GM21529 (cell line): ENCODE measurements around the gene UBA1.

ENCODE experiments used
- ATAC-seq: cut with Tn5 transposase; IDR thresholded peaks from one replicate; pipeline ENCODE4 v1.9.1; 2021; ENCODE audit not compliant: unreplicated experiment

Gene UBA1

DNA sequence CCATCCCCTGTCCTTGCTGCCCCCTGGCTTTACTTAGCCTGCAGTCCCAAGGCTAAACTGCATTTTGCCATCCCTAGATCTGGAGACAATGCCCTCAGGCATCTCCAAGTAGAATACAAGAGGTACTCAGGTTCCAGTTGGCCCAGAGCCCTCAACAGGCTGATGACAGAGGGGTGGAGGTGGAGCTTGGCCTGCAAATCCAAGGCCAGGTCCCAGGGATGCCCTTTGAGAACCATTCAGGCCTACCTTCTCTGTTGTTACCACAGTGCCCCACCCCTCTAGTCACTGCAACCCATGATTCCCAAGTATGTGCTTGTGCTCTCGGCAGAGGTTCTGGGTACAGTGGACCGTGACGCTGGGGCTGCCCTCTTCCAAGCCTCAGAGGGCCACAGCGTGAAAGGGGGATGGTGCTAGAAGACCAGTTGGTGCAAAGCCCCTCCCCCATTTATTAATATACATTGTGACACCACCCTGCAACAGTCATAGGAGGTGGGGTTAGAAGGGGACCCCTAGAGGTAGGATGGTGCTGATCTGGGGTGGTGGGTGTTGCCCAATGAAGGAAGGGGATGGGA, 6.4 kb upstream of the UBA1 start:
- ATAC-seq = no peak

DNA sequence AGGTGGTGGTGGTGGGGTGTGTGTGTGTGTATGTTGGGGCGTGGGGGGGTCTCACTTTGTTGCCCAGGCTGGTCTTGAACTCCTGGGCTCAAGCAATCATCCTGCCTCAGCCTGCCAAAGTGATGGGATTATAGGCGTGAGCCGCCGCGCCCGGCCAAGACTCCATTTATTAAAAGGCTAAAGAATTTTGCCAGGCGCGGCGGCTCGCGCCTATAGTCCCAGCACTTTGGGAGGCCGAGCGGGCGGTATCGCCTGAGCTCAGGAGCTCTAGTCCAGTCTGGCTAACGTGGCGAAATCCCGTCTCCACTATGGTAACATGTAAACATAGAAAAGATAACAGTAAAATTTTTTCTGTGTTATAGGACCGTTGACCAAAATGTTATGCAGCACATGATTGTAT, 3.7 kb upstream of the UBA1 start:
- no peak for ATAC-seq

DNA sequence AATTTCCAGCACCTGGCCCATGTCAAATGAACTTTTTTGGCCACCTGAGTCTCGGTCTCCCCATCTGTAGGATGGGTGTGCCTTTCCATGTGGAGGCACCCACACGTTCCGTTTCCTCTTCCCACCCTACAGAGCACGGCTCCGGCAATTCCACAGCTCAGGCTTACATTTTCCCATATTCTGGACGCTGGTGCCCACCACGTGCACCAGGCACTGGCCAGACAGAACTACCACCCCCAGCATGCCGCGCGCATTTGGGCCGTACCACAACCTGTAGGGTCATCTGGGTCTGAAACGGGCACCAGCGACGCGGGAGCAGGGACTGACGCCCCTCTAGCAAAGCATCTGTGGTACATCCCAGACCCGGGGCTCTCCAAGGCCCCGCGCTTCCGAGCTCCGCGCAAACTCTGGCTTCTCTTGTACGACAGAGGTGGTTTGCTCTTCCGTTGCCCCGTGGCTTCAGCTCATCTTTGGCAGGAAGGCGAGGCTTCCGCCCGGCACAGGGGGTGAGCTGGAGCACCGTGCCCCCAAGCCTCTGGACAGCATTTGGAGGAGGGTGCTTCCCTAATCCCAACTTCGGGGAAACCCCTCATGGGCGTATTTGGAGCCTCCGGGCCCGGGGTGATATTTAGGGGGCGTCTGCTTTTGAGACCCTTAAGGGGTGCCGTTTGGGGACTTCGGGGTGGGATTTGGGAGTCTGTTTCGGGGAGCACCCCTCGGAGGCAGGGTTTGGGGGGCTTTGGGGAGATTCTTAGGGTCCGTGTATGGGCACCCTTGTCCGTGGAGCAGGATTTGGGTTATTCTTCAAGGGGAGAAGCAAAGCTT, 3.0 kb upstream of the UBA1 start:
- peak; percentile 48 for ATAC-seq

DNA sequence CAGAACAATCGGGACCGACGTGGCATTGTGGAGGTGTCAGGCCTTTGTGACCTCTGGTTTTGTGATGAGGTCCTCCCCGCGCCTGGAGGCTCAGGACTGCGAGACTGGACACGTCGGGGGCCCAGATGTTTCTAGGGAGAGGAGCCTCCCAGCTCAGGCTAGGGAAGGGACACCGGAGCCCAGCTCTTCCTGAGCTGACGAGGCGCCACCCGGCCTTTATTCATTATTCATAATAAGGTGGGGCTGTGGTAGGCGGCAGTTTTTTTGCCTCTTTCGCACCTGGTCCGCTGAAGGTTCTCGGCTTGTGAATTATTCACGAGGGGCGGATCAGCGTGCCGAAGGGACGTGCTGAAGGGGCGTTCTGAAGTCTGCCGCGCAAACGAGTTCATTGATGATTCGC, 2.3 kb upstream of the UBA1 start:
- no peak for ATAC-seq

DNA sequence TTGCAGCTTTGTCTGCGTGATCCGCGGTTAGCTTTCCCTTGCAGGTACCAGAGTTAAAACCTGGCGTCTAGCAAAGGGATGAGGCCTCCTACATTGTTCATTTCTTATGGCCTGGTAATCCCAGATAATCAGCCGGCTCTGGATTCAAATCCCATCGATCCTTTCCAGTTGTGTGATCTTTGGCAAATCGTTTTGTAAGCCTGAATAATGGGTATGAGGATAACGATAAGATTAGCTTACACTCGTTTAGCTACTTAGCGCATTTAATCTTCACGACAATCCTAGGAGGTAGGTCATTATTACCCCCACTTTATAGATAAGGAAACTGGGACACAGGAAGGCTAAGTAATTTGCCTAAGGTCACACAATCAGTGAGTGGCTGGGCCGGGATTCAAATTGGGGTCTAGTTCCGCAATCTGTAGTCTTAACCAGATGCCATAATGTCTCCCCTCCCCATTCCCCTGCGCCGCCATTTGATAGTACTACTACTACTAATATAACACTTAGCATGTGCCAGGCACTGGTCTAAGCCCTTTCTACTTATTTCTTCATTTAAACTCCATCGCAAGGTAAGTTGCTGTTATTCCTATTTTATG, 1.7 kb upstream of the UBA1 start:
- ATAC-seq = no peak

DNA sequence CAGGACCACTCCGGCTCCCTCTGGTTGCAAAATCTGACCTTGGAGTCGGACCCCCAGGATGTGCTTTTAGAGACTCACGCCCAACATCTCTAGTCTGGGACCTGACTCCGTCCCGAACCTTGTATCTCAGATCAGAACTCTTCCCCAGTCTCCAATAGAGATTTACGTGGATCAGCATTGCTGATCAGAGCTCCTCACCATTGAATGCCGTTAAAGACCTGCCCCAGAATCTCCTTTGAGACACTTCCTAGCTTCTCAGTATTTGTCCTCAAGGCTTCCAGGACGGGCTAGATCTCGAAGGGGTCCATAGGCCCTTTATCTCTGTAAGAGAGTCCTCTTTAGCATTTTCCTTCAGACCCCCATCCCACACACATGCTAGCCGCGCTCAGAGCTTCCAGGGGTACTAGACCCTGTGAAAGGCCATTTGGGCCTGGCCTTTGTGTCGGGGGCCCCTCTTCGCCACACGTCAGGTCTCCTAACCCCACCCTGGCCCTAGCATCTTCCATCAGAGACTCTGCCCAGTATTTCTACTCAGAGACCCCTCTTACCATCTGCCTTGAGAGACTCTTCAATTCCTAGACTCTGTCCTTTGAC, 662 bp downstream of the UBA1 start:
- no peak for ATAC-seq

DNA sequence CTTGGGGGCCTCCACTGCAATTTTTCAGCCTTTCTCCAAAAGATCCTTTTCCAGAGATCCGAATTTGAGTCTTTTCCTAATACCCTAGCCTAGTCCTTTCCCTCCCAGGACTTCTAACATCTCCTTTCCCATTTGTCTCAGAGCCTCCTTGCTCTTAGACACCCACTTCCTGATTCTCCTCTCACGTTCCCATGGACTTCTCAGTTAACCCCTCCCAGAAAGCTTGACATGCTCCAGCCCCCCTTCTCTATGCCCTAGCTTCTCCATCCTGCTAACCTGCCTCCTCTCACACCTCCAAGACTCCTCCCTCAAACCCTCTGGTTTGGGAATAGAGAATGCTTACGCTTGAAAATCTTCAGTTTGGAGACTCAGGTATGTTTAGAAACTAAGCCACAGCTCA, 2.5 kb downstream of the UBA1 start:
- ATAC-seq = no peak

DNA sequence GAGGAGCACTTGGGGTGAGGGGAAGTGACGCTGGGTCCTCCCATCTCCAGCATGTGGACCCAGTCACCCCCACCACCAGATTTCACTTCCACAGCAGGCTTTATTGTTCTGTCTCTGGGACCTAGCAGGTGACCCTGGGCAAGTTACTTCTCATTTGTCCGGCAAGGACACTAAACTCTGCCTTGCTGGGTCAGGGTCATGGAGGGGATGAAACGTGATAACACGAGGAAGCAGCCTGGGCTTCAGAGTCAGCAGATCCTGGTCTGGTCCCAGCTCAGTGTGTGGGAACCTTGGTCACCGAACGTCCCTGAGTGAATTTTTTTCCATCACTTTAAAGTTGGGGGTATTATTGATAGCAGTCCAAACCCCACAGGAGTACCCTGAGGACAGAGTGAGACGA, 3.9 kb downstream of the UBA1 start:
- ATAC-seq = no peak

DNA sequence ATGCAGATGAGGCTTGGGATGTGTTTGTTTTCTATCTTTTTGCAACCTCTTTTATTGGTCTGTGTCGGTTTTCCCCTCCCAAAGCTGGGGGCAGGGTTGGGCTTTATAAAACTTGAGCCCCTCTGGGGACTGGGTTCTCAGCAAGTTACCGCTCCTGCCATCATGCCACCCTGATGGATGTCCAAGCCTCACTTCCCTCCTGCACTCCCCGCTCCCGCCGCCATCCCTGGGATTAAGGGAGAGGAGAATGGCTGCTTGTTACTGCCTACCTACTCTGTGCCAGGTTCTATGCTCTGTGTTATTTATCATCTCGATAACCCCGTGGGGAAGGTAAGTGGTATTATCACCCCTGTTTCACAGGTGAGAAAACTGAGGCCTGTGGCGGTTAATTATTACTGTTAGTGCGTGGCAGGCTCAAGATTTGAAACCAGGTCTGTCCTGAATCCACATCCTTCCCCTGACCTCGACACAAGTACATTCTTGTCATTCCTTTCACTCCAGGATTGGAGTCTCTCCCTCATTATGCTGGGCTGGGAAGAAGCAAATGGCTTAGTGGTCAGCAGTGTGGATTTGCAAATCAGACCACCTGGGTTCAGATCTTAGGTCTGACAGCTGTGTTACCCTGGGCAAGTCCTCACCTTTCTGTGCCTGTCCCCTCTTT, 4.5 kb downstream of the UBA1 start:
- no peak for ATAC-seq

DNA sequence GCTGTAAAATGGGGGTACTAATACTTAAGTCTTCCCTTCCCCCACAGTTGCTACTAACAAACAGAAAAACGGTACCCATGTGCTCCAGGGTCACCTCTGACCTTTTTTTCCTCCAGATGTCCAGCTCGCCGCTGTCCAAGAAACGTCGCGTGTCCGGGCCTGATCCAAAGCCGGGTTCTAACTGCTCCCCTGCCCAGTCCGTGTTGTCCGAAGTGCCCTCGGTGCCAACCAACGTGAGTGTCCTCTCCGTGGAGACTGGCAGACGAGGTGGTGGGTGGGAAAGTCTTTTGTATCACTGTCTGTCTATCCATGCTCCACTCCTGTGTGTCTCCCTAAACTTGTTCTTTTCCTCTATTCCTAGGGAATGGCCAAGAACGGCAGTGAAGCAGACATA, 5.1 kb downstream of the UBA1 start:
- ATAC-seq = no peak

DNA sequence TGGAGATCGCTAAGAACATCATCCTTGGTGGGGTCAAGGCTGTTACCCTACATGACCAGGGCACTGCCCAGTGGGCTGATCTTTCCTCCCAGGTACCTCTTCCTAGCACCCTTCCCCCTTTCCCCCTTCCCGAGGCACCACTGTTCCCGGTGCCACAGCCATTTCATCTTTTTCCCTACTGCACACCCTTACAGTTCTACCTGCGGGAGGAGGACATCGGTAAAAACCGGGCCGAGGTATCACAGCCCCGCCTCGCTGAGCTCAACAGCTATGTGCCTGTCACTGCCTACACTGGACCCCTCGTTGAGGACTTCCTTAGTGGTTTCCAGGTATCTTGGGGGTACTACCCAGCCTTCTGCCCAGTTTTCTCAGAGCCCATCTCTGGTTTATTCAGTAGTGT, 5.7 kb downstream of the UBA1 start:
- ATAC-seq = no peak

DNA sequence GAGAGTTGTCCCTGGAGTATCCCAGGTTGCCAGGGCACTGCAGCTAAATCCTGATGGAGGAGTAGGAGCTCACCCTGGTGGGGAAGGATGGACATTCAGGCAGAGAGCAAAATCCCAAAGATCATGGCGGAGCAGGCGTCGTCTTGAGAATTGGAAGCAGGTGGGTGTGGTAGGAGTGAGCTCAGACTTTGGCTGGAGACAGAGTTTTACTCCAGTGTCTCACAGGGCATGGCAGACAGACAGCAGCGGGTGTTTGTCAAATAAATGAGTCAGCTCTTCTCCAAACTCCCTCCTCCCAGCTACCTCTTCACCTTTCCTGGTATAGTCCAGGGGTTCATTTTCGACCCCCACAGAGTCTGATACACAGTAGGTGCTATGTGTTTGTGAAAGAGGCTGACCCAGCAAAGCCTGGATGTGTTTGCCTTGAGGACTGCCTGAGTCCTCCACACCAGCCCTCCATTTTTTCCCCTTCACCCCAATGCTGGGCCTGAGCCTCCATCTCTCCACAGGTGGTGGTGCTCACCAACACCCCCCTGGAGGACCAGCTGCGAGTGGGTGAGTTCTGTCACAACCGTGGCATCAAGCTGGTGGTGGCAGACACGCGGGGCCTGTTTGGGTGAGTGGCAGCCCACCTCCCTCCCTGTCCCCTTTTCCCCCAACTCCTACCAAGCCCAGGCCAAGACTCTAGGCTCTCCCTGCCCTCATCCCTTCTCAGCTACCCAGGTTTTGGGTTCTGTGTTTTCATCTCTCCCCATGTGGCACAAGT, 6.9 kb downstream of the UBA1 start:
- no peak for ATAC-seq

DNA sequence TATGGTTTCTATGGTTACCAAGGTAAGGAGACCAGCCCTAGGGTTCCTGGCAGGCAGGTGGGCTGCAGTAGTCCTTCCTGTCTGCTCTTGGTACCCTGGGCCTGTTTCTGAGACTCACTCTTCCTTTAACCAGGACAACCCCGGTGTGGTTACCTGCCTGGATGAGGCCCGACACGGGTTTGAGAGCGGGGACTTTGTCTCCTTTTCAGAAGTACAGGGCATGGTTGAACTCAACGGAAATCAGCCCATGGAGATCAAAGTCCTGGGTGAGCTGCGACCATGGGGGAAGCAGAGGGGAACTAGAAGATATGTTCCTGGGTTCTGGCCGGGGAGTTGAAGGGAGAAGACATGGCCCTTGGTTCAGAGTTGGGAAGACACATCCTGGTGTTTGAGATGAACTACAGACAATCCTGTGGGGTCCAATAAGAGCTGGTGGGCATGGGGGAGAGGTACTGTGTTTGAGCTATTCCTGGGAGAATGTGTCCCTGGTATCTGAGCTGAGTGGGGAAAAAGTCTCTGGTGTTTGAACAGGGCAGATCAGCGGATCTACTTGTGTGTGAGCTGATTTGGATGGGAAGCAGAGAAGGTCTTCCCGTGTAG, 7.8 kb downstream of the UBA1 start:
- no peak for ATAC-seq

DNA sequence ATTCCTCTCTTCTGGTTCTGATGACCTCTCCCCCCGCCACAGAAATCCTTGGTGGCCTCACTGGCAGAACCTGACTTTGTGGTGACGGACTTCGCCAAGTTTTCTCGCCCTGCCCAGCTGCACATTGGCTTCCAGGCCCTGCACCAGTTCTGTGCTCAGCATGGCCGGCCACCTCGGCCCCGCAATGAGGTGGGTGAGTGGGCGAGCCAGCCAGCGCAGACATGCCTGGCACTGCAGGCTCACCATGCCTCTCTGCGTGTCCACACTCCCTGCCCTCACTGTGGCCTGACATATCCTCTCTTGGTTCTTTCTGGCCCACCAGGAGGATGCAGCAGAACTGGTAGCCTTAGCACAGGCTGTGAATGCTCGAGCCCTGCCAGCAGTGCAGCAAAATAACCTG, 8.7 kb downstream of the UBA1 start:
- no peak for ATAC-seq

DNA sequence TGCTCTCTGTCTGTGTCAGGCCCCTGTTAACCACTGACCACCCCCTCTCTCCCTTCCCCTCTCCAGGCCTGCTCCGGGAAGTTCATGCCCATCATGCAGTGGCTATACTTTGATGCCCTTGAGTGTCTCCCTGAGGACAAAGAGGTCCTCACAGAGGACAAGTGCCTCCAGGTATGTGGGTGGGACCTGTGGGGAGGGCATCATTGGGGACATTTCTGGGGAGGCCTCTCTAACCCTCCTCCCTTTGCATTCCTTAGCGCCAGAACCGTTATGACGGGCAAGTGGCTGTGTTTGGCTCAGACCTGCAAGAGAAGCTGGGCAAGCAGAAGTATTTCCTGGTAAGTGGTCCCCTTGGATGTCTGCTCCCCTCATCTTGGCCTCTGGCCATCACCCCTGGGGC, 9.2 kb downstream of the UBA1 start:
- ATAC-seq = no peak

DNA sequence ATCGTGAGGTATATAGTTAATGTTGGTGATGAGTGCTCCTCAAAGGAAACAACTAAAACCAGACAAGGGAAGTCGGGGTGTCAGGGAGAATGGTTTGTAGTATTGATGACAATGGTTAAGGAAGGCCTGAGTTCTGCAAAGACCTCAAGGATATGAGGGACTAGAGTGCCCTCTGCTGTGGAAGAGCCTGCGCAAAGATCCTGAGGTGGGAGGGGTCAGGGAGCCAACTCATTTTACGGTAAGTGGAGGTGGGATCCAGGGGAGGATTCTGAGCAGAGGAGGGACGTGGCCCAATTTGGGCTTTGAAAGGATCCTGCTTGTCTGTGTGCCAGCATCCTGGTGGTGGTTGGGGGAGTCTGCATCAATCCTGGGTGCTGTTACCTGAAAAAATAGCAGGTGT, 11.3 kb downstream of the UBA1 start:
- ATAC-seq = no peak

DNA sequence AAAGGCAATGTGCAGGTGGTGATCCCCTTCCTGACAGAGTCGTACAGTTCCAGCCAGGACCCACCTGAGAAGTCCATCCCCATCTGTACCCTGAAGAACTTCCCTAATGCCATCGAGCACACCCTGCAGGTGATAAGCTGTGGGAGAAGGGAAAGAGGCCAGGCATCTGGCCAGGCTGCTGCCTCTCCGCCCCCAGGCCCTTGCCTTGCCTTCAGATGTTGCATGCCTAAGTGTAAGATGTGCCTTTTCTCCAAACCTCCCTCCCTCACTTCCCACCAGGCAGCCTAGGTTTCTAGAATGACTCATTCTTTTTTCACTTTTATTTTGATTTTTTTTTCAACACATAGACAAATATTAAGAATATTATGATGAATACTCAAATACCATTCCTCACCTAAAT, 12.7 kb downstream of the UBA1 start:
- ATAC-seq = no peak

DNA sequence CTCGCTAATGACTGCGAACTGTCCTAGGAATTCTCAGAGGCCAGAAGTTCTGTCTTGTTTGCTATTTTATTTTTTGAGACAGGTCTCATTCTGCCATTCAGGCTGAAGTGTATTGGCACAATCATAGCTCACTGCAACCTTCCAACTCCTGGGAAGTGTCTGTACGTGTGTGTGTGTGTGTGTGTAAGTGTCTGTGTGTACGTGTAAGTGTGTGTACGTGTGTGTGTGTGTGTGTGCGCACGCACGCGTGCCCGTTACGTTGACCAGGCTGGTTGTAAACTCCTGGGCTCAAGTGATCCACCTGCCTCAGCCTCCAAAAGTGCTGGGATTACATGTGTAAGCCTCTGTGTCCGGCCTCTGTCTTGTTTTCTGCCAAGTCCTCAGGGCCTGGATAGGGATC, 14.5 kb downstream of the UBA1 start:
- no peak for ATAC-seq

DNA sequence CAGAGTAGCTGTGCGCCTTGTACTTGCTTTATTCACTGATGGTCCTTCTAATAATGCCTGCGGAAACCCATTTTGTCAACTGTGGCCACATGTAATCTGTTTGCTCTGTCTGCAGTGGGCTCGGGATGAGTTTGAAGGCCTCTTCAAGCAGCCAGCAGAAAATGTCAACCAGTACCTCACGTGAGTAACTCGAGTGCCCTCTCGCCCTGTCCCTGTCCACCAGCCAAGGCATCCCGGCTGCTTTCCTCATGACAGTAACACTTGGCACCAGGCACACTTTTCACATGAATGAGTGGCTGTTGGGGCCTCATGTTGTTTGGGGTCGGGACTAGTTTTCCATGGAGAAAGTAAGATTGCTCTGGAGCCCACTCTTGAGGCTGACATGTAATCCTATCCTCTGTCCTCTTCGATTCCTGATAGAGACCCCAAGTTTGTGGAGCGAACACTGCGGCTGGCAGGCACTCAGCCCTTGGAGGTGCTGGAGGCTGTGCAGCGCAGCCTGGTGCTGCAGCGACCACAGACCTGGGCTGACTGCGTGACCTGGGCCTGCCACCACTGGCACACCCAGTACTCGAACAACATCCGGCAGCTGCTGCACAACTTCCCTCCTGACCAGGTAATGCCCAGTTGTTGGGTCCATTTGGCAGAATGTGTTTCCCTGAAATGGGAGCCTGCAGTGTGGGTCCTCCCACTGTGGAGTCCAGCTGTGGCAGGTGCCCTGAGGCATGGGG, 16.0 kb downstream of the UBA1 start:
- ATAC-seq = no peak
